GM12878 (cell line): ENCODE results near the gene NTRK1. TPM values are rescaled to one million over a fixed set of nuclear protein-coding genes. Genes with fewer than 3 reads are reported as not detected.

Experiments
- ATAC-seq: fragments of 200-7000 bp; cut with Tn5 transposase; 3 replicates; pipeline ENCODE4 v1.9.1; 2020; ENCODE audit warnings: mild to moderate bottlenecking, moderate library complexity
- BruUV-seq: library from RNA; stranded (reverse); fragments of 400-500 nt; replicated peaks from 2 replicates; lab custom pipeline; 2021; lab: Mats Ljungman, UMichigan
- CTCF ChIA-PET: fragments of 300-600 bp; sonication (Branson Sonifier 250); formaldehyde crosslinking; extraction: SDS; loops from one replicate; lab custom pipeline; 2021; ENCODE audit warnings: inconsistent platforms; lab: Yijun Ruan, JAX
- POLR2A ChIA-PET: fragments of 350-600 bp; formaldehyde crosslinking; extraction: SDS; loops from one replicate; lab custom pipeline; 2021; ENCODE audit warnings: inconsistent platforms; lab: Charles Lee
- RAD21 ChIA-PET: fragments of 300-600 bp; sonication (Branson Sonifier 250); formaldehyde crosslinking; loops from one replicate; lab custom pipeline; 2023; ENCODE audit warnings: antibody characterized with exemption; ENCODE audit not compliant: unreplicated experiment; lab: Charles Lee
- SMC1A ChIA-PET: fragments of 300-600 bp; sonication (Branson Sonifier 250); formaldehyde crosslinking; loops from one replicate; lab custom pipeline; 2023; ENCODE audit not compliant: unreplicated experiment, uncharacterized antibody; lab: Charles Lee
- DNase-seq: peaks from one replicate; pipeline ENCODE4 v3.0.0-alpha.2; 2011; ENCODE audit warnings: low read depth, low spot score
- FAIRE-seq: peaks from 3 replicates; lab custom pipeline; 2011; peaks lifted over from hg19 to GRCh38; lab: Jason Lieb, UNC
- H2AFZ ChIP-seq: 2 replicates; pipeline ENCODE4 v1.6.0; 2011; ENCODE audit warnings: low read depth, low read length, control low read depth; ENCODE audit not compliant: control insufficient read depth
- H3K27ac ChIP-seq: 2 replicates; pipeline ENCODE4 v1.5.1; 2011; ENCODE audit warnings: control low read depth; ENCODE audit not compliant: control insufficient read depth, insufficient read depth
- H3K27me3 ChIP-seq, 2 experiments: replicated peaks in 1 of 2; 2 replicates each; pipeline versions ENCODE4 v1.6.0 to v1.6.1; 2011; ENCODE audit warnings: low read length in 1 of 2; ENCODE audit not compliant: control insufficient read depth in 2 of 2, insufficient read depth in 2 of 2
- H3K36me3 ChIP-seq, 2 experiments: 2 replicates each; pipeline ENCODE4 v1.5.1; 2011; ENCODE audit warnings: low read length in 1 of 2; ENCODE audit not compliant: control insufficient read depth in 2 of 2, insufficient read depth in 2 of 2
- H3K4me1 ChIP-seq: 2 replicates; pipeline ENCODE4 v1.6.1; 2011; ENCODE audit warnings: mild to moderate bottlenecking, low read length, moderate library complexity, mixed read lengths; ENCODE audit not compliant: control insufficient read depth, insufficient read depth
- H3K4me2 ChIP-seq: 2 replicates; pipeline ENCODE4 v1.6.0; 2011; ENCODE audit warnings: control low read depth; ENCODE audit not compliant: control insufficient read depth, insufficient read depth
- H3K4me3 ChIP-seq: fragments of 200-600 bp; sonication (generic); 2 replicates; pipeline ENCODE4 v1.5.1; 2016
- H3K79me2 ChIP-seq: 2 replicates; pipeline ENCODE4 v1.6.0; 2011; ENCODE audit warnings: low read length; ENCODE audit not compliant: control insufficient read depth, insufficient read depth
- H3K9ac ChIP-seq: 2 replicates; pipeline ENCODE4 v1.8.0; 2011; ENCODE audit warnings: low read length, control low read depth, mixed read lengths; ENCODE audit not compliant: control insufficient read depth, insufficient read depth
- H3K9me3 ChIP-seq: replicated peaks from 3 replicates; pipeline ENCODE4 v1.5.1; 2011; ENCODE audit warnings: mild to moderate bottlenecking, low read length; ENCODE audit not compliant: control insufficient read depth, insufficient read depth
- H4K20me1 ChIP-seq: 2 replicates; pipeline ENCODE4 v1.6.0; 2011; ENCODE audit not compliant: control insufficient read depth, insufficient read depth
- ATF7 ChIP-seq: fragments of 450-650 bp; IDR thresholded peaks from 2 replicates; pipeline ENCODE4 v1.6.1; 2016; ENCODE audit warnings: low read depth, mild to moderate bottlenecking
- CBFB ChIP-seq: IDR thresholded peaks from 2 replicates; pipeline ENCODE4 v1.6.1; 2016; ENCODE audit warnings: antibody characterized with exemption, low read depth
- CBX5 ChIP-seq: sonication (generic); IDR thresholded peaks from 2 replicates; pipeline ENCODE4 v1.6.1; 2016; ENCODE audit warnings: low read depth, moderate library complexity, mild to moderate bottlenecking, inconsistent platforms
- EED ChIP-seq: sonication (generic); IDR thresholded peaks from 2 replicates; pipeline ENCODE4 v1.6.1; 2016; ENCODE audit warnings: antibody characterized with exemption, low read depth
- IKZF2 ChIP-seq, 2 experiments: fragments of 450-650 bp; IDR thresholded peaks; 2 replicates each; pipeline ENCODE4 v1.6.1; 2017; ENCODE audit warnings: mild to moderate bottlenecking in 2 of 2, moderate library complexity in 2 of 2
- JUND ChIP-seq: IDR thresholded peaks from 2 replicates; pipeline ENCODE4 v1.6.1; 2012; ENCODE audit warnings: low read depth, mild to moderate bottlenecking, low read length, improper control_type of control experiment, moderate library complexity
- MEF2B ChIP-seq: fragments of 450-650 bp; IDR thresholded peaks from 2 replicates; pipeline ENCODE4 v1.6.1; 2018; ENCODE audit warnings: mild to moderate bottlenecking, moderate library complexity; ENCODE audit not compliant: partially characterized antibody, poor library complexity, severe bottlenecking
- NR2F1 ChIP-seq: fragments of 450-650 bp; conservative IDR thresholded peaks from 2 replicates; pipeline ENCODE4 v1.6.1; 2017; ENCODE audit warnings: mild to moderate bottlenecking
- SMAD5 ChIP-seq: IDR thresholded peaks from 2 replicates; pipeline ENCODE4 v1.6.1; 2016; ENCODE audit warnings: antibody characterized with exemption, low read depth
- SUPT20H ChIP-seq: IDR thresholded peaks from 2 replicates; pipeline ENCODE4 v1.6.1; 2011; ENCODE audit warnings: low read depth, mild to moderate bottlenecking, low read length, moderate library complexity, borderline replicate concordance; ENCODE audit not compliant: control insufficient read depth
- YY1 ChIP-seq: IDR thresholded peaks from 2 replicates; pipeline ENCODE4 v1.6.1; 2011; ENCODE audit warnings: low read depth, mild to moderate bottlenecking, low read length
- WGBS: methylation state at CpG from one replicate; pipeline ENCODE4 v1.1.6; 2016; ENCODE audit warnings: low lambda C conversion rate; ENCODE audit not compliant: insufficient replicate concordance, insufficient coverage; ENCODE audit errors: missing lambda C conversion rate; 5-methylcytosine and 5-hydroxymethylcytosine counted together
- in situ Hi-C: fragments of 300-500 bp; cut with MboI; formaldehyde crosslinking; loops from 9 replicates; pipeline ENCODE4 v1.14.3; 2018; ENCODE audit warnings: mixed read lengths
- intact Hi-C: fragments of 100-400 bp; cut with micrococcal nuclease; formaldehyde crosslinking; loops from one replicate; pipeline ENCODE4 v1.14.2; 2022; ENCODE audit not compliant: unreplicated experiment
- polyA plus RNA-seq, 11 experiments: library from polyadenylated mRNA; depleted of rRNA in 4 of 11; unstranded in 6 of 11; stranded (reverse) in 5 of 11; fragments of >200 nt; fragmentation: Nextera tagmentation in 4 of 11; fragmentation: Illumina TruSeq in 1 of 11; extraction: Ambion mirVana in 4 of 11; extraction: Trizol in 1 of 11; gene quantifications; 1 replicate in 1 of 11; 2 replicates in 10 of 11; pipeline versions ENCODE4 v1.2.1 to v1.2.3, GENCODE V29; 2011 to 2016; ENCODE audit warnings: inconsistent platforms in 2 of 11, missing spikeins in 2 of 11, low read depth in 1 of 11
- total RNA-seq, 4 experiments: library from RNA; depleted of rRNA in 3 of 4; stranded (reverse); fragments of >200 nt in 3 of 4; fragmentation: Illumina TruSeq in 1 of 4; extraction: Trizol in 1 of 4; gene quantifications; 2 replicates each; pipeline versions ENCODE4 v1.2.1 to v1.2.3, GENCODE V29; 2013 to 2021
- TF ChIP-seq, protein P1 (sequence below): fragments of 450-650 bp; IDR thresholded peaks from 2 replicates; pipeline ENCODE4 v1.6.1; 2017; ENCODE audit warnings: mild to moderate bottlenecking, moderate library complexity
- TF ChIP-seq, protein P2 (sequence below): fragments of 450-650 bp; formaldehyde crosslinking; IDR thresholded peaks from 2 replicates; pipeline ENCODE4 v1.4.0; 2020; ENCODE audit warnings: mild to moderate bottlenecking, moderate library complexity
- TF ChIP-seq, protein P3 (sequence below): IDR thresholded peaks from 2 replicates; pipeline ENCODE4 v1.6.1; 2012; ENCODE audit warnings: low read depth, low read length, improper control_type of control experiment

Gene NTRK1
- total and polyA plus RNA-seq, 10 of the 15 experiments (the other 5 are each of a cell fraction or from before 2014, with no cell fraction given): 0.10 to 0.56 (median 0.40) TPM; not detected in 7

DNA sequence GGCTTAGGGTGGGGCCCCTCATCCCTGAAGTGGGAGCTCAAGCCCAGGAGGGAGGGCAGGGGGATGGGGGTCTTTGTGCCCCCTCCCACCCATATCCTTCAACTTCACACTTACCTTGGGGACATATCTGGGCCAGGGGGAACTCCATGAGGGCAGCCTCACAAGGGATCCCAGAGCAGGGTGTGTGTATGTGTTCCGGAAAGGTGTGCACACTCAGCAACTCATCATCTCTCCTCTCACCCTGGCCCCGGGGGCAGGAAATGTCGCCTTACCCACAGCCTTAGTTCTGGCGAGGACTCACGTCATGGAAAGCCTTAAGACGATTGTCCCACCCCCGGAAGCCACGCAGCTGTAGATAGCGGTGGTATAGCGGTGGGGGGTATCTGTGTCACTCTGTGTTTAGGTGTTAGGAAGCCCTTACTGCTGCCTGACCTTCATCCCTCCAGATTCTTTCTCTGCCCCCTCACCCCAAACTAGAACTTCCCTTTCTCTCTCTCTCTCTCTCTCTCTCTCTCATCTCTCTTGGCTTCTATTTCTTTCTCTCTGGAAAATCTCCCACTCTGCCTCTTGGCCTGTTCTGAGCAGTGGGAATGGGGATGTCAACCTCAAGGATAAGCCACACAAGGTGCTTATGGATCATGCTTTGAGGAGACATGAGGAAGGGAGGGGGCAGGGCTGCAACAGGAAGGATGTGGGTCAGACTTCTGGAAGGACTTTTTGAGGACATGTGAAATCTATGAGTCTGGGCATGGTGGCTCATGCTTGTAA, 43.9 kb upstream of the NTRK1 start, which contains the start of gene SH2D2A:
SH2D2A (minus strand) TSS at position 288 of the 768 bp plus-strand sequence; CDS start at position 148, 140 bp downstream.
- ATAC-seq (peak; percentile 90), FAIRE-seq (peak; percentile 90), DNase-seq (peak; percentile 71)
- peak within 1 kb of the TSS; percentile 45 for H3K27ac ChIP-seq
- no peaks in the 10 kb centered on the region; a peak in 1 of 4 replicates for H3K36me3 ChIP-seq
- POLR2A ChIA-PET: interaction anchor here (0.6 to 2.1 kb wide), 7 partner anchors 9 to 359 kb away, joined by 3 to 6 read pairs (median 5); partner anchors contain the start of genes ISG20L2 and METTL25B
- no peaks in the 10 kb centered on the region for H4K20me1 ChIP-seq
- H3K4me3 ChIP-seq: peak within 1 kb of the TSS; percentile 53
- SMC1A ChIA-PET: interaction anchor here (0.7 to 3.3 kb wide), 8 partner anchors 9 to 90 kb away, joined by 3 to 20 read pairs (median 3); partner anchors contain the start of gene MRPL24
- CTCF ChIA-PET: interaction anchor here (1.0 to 2.9 kb wide), 6 partner anchors 10 to 91 kb away, joined by 3 to 19 read pairs (median 8); partner anchors contain the start of gene NTRK1
- peaks cover 20% of the 10 kb centered on the region for H3K4me1 ChIP-seq
- H2AFZ ChIP-seq: peak within 1 kb of the TSS; percentile 90
- in situ Hi-C loops: no loop called here
- no peaks in the 10 kb centered on the region for H3K27me3 ChIP-seq
- H3K9ac ChIP-seq: peak within 1 kb of the TSS; percentile 71
- H3K79me2 ChIP-seq: no peaks in the 10 kb centered on the region
- no TSS peak for BruUV-seq
- RAD21 ChIA-PET: interaction anchor here (1.3 to 1.6 kb wide), 3 partner anchors 21 to 91 kb away, joined by 4 to 7 read pairs (median 6); partner anchors contain the start of gene MRPL24
- intact Hi-C loops: no loop called here
- 8% methylated on average over 10 of the region's 10 CpGs for WGBS
- no peaks in the 10 kb centered on the region for H3K9me3 ChIP-seq
- peak within 1 kb of the TSS; percentile 82 for H3K4me2 ChIP-seq
- TF ChIP-seq CBFB: no peak
- TF ChIP-seq JUND: no peak
- TF ChIP-seq, protein P1, sequence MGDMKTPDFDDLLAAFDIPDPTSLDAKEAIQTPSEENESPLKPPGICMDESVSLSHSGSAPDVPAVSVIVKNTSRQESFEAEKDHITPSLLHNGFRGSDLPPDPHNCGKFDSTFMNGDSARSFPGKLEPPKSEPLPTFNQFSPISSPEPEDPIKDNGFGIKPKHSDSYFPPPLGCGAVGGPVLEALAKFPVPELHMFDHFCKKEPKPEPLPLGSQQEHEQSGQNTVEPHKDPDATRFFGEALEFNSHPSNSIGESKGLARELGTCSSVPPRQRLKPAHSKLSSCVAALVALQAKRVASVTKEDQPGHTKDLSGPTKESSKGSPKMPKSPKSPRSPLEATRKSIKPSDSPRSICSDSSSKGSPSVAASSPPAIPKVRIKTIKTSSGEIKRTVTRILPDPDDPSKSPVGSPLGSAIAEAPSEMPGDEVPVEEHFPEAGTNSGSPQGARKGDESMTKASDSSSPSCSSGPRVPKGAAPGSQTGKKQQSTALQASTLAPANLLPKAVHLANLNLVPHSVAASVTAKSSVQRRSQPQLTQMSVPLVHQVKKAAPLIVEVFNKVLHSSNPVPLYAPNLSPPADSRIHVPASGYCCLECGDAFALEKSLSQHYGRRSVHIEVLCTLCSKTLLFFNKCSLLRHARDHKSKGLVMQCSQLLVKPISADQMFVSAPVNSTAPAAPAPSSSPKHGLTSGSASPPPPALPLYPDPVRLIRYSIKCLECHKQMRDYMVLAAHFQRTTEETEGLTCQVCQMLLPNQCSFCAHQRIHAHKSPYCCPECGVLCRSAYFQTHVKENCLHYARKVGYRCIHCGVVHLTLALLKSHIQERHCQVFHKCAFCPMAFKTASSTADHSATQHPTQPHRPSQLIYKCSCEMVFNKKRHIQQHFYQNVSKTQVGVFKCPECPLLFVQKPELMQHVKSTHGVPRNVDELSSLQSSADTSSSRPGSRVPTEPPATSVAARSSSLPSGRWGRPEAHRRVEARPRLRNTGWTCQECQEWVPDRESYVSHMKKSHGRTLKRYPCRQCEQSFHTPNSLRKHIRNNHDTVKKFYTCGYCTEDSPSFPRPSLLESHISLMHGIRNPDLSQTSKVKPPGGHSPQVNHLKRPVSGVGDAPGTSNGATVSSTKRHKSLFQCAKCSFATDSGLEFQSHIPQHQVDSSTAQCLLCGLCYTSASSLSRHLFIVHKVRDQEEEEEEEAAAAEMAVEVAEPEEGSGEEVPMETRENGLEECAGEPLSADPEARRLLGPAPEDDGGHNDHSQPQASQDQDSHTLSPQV: no peak
- TF ChIP-seq, protein P2, sequence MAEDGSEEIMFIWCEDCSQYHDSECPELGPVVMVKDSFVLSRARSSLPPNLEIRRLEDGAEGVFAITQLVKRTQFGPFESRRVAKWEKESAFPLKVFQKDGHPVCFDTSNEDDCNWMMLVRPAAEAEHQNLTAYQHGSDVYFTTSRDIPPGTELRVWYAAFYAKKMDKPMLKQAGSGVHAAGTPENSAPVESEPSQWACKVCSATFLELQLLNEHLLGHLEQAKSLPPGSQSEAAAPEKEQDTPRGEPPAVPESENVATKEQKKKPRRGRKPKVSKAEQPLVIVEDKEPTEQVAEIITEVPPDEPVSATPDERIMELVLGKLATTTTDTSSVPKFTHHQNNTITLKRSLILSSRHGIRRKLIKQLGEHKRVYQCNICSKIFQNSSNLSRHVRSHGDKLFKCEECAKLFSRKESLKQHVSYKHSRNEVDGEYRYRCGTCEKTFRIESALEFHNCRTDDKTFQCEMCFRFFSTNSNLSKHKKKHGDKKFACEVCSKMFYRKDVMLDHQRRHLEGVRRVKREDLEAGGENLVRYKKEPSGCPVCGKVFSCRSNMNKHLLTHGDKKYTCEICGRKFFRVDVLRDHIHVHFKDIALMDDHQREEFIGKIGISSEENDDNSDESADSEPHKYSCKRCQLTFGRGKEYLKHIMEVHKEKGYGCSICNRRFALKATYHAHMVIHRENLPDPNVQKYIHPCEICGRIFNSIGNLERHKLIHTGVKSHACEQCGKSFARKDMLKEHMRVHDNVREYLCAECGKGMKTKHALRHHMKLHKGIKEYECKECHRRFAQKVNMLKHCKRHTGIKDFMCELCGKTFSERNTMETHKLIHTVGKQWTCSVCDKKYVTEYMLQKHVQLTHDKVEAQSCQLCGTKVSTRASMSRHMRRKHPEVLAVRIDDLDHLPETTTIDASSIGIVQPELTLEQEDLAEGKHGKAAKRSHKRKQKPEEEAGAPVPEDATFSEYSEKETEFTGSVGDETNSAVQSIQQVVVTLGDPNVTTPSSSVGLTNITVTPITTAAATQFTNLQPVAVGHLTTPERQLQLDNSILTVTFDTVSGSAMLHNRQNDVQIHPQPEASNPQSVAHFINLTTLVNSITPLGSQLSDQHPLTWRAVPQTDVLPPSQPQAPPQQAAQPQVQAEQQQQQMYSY (CRISPR knock-in tag): no peak
- TF ChIP-seq, protein P3, sequence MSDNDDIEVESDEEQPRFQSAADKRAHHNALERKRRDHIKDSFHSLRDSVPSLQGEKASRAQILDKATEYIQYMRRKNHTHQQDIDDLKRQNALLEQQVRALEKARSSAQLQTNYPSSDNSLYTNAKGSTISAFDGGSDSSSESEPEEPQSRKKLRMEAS: no peak
- TF ChIP-seq SMAD5: no peak
- peak in 1 of 2 experiments; percentile 57 for TF ChIP-seq IKZF2 (IDR thresholded peaks at IDR 0.05)
- TF ChIP-seq MEF2B: peak; percentile 28
- TF ChIP-seq YY1: 0 out of 2 replicates have a peak, but pooled peaks have one; percentile 9
- no peak for TF ChIP-seq CBX5
- peak; percentile 88 for TF ChIP-seq ATF7
- no peak for TF ChIP-seq EED
- TF ChIP-seq SUPT20H: no peak
- peak; percentile 61; the same call in 1 of the 2 replicates for TF ChIP-seq NR2F1
